ELR (cell line): ENCODE measurements around the gene SYNGR1.
"Not testable (repeated sequence)": the region's sequence is repeated elsewhere in the genome, so short reads cannot be mapped to it uniquely, and the experiment has no call there.

Source experiments
- DNase-seq: peaks from one replicate; pipeline ENCODE4 v3.0.0-alpha.2; 2015; ENCODE audit warnings: low read depth

The SYNGR1 gene

GRCh38 chr22:39316440-39317083 lies 33.2 kb upstream of the SYNGR1 start:
- peak; percentile 94 for DNase-seq

- peak; percentile 58 for DNase-seq
Observed at GRCh38 chr22:39317084-39317774, 32.6 kb upstream of the SYNGR1 start.

- DNase-seq, result peak; percentile 70
Observed at GRCh38 chr22:39317775-39318506, 31.9 kb upstream of the SYNGR1 start.

- peak; percentile 53 for DNase-seq
Observed at GRCh38 chr22:39318507-39319283, 31.1 kb upstream of the SYNGR1 start.

- peak; percentile 99 for DNase-seq
Observed at GRCh38 chr22:39319284-39320022, 30.3 kb upstream of the SYNGR1 start, which contains the start of gene RPL3. Gene RPL3, minus strand, starts transcription at chr22:39319623. Its CDS starts 26 bp downstream, at chr22:39319597.

- not testable (repeated sequence) for DNase-seq
Observed at GRCh38 chr22:39320616-39321029, 29.2 kb upstream of the SYNGR1 start.

- DNase-seq, result peak; percentile 68
Observed at GRCh38 chr22:39325392-39325932, 24.3 kb upstream of the SYNGR1 start.

- no peak for DNase-seq
Observed at GRCh38 chr22:39327995-39328754, 21.6 kb upstream of the SYNGR1 start.

GRCh38 chr22:39330553-39330952 lies 19.2 kb upstream of the SYNGR1 start:
- not testable (repeated sequence) for DNase-seq

- no peak for DNase-seq
Observed at GRCh38 chr22:39332441-39333064, 17.2 kb upstream of the SYNGR1 start.

- no peak for DNase-seq
Observed at GRCh38 chr22:39336411-39336810, 13.4 kb upstream of the SYNGR1 start.

GRCh38 chr22:39339775-39340174 lies 10.0 kb upstream of the SYNGR1 start:
- peak; percentile 88 for DNase-seq

GRCh38 chr22:39341179-39341578 lies 8.6 kb upstream of the SYNGR1 start:
- DNase-seq, result no peak

- peak; percentile 69 for DNase-seq
Observed at GRCh38 chr22:39343259-39344045, 6.3 kb upstream of the SYNGR1 start.

- no peak for DNase-seq
Observed at GRCh38 chr22:39344046-39344390, 5.8 kb upstream of the SYNGR1 start.

- DNase-seq, result no peak
Observed at GRCh38 chr22:39345231-39345630, 4.6 kb upstream of the SYNGR1 start.

- no peak for DNase-seq
Observed at GRCh38 chr22:39348909-39349505, 784 bp upstream of the SYNGR1 start.

GRCh38 chr22:39349506-39349966 lies 255 bp upstream of the SYNGR1 start:
- DNase-seq, result peak; percentile 43
